ENCODE results near the gene FOSB. TPM values are rescaled to one million over a fixed set of nuclear protein-coding genes. Genes with fewer than 3 reads are reported as not detected.

FOSB gene
- total and polyA plus RNA-seq, 2 experiments from 2014 or later, result 0.55 to 1.9 TPM

DNA sequence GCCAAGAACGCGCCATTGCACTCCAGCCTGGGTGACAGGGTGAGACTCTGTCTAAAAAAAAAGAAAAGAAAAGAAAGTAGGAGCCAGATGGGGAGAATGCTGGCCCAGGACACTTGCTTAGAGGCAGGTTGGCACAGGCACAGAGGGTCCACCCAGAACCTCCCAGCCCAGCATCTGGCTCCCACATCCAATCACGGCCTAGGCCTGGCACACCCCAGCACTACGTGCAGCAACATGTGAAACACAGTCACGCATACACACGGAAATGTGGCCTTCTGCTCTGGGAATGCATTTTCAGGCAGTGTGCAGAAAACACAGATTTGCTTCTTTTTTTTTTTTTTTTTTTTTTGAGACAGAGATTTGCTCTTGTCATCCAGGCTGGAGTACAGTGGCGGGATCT is 20.9 kb upstream of the FOSB start:
- Histone ChIP-seq H3K4me2 (no peak overlapping the region), H3K79me2 (replicated peaks; ENCODE audit: insufficient read depth) (no peaks in the 10 kb centered on the region), H3K27ac (ENCODE audit: low read depth) (no peak overlapping the region), H2AFZ (no peak overlapping the region), H4K20me1 (replicated peaks; ENCODE audit: insufficient read depth) (no peaks in the 10 kb centered on the region), H3K4me1 (ENCODE audit: insufficient read depth) (peaks cover 23% of the 10 kb centered on the region), H3K4me3 (no peak overlapping the region), H3K9me2 (ENCODE audit: insufficient read depth) (no peaks in the 10 kb centered on the region), H3K36me3 (ENCODE audit: insufficient read depth) (no peaks in the 10 kb centered on the region), H3F3A (replicated peaks; ENCODE audit: low read depth) (peaks cover 39% of the 10 kb centered on the region), H3K27me3 (ENCODE audit: insufficient read depth) (peaks cover 55% of the 10 kb centered on the region)
- H3K9me3 Mint-ChIP-seq, result peaks cover 9% of the 10 kb centered on the region; the same call in 2 of the 3 replicates
- H3K4me3 Mint-ChIP-seq, result no peak overlapping the region
- peaks cover 43% of the 10 kb centered on the region for H3K27me3 Mint-ChIP-seq (ENCODE audit: insufficient read depth, low read depth, poor library complexity)
- TF ChIP-seq EZH2 (IDR thresholded peaks at IDR 0.05; ENCODE audit: low read depth, unreplicated experiment) (no peak), ZNF331 (CRISPR knock-in tag; IDR thresholded peaks at IDR 0.05; ENCODE audit: low read depth) (no peak), NANOG (IDR thresholded peaks at IDR 0.05; ENCODE audit: borderline replicate concordance) (no peak), JUNB (IDR thresholded peaks at IDR 0.05; ENCODE audit: unreplicated experiment) (no peak), STAT1 (IDR thresholded peaks at IDR 0.05; ENCODE audit: unreplicated experiment) (no peak), EZH2phosphoT487 (IDR thresholded peaks at IDR 0.05; ENCODE audit: unreplicated experiment) (no peak), CREB1 (CRISPR knock-in tag; IDR thresholded peaks at IDR 0.05; ENCODE audit: low read depth) (no peak), ZNF114 (CRISPR knock-in tag; IDR thresholded peaks at IDR 0.05) (no peak)
- TF ChIP-seq, protein P1, sequence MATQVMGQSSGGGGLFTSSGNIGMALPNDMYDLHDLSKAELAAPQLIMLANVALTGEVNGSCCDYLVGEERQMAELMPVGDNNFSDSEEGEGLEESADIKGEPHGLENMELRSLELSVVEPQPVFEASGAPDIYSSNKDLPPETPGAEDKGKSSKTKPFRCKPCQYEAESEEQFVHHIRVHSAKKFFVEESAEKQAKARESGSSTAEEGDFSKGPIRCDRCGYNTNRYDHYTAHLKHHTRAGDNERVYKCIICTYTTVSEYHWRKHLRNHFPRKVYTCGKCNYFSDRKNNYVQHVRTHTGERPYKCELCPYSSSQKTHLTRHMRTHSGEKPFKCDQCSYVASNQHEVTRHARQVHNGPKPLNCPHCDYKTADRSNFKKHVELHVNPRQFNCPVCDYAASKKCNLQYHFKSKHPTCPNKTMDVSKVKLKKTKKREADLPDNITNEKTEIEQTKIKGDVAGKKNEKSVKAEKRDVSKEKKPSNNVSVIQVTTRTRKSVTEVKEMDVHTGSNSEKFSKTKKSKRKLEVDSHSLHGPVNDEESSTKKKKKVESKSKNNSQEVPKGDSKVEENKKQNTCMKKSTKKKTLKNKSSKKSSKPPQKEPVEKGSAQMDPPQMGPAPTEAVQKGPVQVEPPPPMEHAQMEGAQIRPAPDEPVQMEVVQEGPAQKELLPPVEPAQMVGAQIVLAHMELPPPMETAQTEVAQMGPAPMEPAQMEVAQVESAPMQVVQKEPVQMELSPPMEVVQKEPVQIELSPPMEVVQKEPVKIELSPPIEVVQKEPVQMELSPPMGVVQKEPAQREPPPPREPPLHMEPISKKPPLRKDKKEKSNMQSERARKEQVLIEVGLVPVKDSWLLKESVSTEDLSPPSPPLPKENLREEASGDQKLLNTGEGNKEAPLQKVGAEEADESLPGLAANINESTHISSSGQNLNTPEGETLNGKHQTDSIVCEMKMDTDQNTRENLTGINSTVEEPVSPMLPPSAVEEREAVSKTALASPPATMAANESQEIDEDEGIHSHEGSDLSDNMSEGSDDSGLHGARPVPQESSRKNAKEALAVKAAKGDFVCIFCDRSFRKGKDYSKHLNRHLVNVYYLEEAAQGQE (IDR thresholded peaks at IDR 0.05; ENCODE audit: unreplicated experiment), result no peak
- TF ChIP-seq, protein P2, sequence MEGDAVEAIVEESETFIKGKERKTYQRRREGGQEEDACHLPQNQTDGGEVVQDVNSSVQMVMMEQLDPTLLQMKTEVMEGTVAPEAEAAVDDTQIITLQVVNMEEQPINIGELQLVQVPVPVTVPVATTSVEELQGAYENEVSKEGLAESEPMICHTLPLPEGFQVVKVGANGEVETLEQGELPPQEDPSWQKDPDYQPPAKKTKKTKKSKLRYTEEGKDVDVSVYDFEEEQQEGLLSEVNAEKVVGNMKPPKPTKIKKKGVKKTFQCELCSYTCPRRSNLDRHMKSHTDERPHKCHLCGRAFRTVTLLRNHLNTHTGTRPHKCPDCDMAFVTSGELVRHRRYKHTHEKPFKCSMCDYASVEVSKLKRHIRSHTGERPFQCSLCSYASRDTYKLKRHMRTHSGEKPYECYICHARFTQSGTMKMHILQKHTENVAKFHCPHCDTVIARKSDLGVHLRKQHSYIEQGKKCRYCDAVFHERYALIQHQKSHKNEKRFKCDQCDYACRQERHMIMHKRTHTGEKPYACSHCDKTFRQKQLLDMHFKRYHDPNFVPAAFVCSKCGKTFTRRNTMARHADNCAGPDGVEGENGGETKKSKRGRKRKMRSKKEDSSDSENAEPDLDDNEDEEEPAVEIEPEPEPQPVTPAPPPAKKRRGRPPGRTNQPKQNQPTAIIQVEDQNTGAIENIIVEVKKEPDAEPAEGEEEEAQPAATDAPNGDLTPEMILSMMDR (conservative IDR thresholded peaks at IDR 0.05; ENCODE audit: low read depth in 2 of 2), result no peak
- TF ChIP-seq, protein P3, sequence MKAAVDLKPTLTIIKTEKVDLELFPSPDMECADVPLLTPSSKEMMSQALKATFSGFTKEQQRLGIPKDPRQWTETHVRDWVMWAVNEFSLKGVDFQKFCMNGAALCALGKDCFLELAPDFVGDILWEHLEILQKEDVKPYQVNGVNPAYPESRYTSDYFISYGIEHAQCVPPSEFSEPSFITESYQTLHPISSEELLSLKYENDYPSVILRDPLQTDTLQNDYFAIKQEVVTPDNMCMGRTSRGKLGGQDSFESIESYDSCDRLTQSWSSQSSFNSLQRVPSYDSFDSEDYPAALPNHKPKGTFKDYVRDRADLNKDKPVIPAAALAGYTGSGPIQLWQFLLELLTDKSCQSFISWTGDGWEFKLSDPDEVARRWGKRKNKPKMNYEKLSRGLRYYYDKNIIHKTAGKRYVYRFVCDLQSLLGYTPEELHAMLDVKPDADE (IDR thresholded peaks at IDR 0.05), result no peak
- ATAC-seq (no peak), DNase-seq (ENCODE audit: low spot score) (no peak)
- no peaks in the 10 kb centered on the region; the same call in 2 of the 3 replicates for H3K36me3 Mint-ChIP-seq (ENCODE audit: low read depth)
- H3K27ac Mint-ChIP-seq, result no peak overlapping the region
- H3K4me1 Mint-ChIP-seq, result peaks cover 30% of the 10 kb centered on the region

All from GM23338 (cell line).